WERI-Rb-1 (cell line): Measurements from ENCODE around the gene CFAP69.

Experiments
- DNase-seq: peaks from one replicate; pipeline ENCODE4 v3.0.0-alpha.2; 2020
- H3K27ac ChIP-seq: fragments of 250-450 bp; sonication (Bioruptor Pico); 2 replicates; pipeline ENCODE4 v1.5.1; 2020; ENCODE audit warnings: mild to moderate bottlenecking, moderate library complexity
- H3K27me3 ChIP-seq: fragments of 250-450 bp; sonication (Bioruptor Pico); 2 replicates; pipeline ENCODE4 v1.5.1; 2021; ENCODE audit warnings: mild to moderate bottlenecking, low read depth, moderate library complexity; ENCODE audit not compliant: insufficient read depth, severe bottlenecking
- H3K36me3 ChIP-seq: fragments of 250-450 bp; sonication (Bioruptor Pico); 2 replicates; pipeline ENCODE4 v1.5.1; 2020; ENCODE audit warnings: mild to moderate bottlenecking, moderate library complexity
- H3K4me3 ChIP-seq: 2 replicates; pipeline ENCODE4 v1.5.1; 2011; ENCODE audit warnings: low read depth, mild to moderate bottlenecking, control low read depth, low read length
- H3K9me3 ChIP-seq: fragments of 250-450 bp; sonication (Bioruptor Pico); 2 replicates; pipeline ENCODE4 v1.5.1; 2021; ENCODE audit warnings: mild to moderate bottlenecking, moderate library complexity; ENCODE audit not compliant: severe bottlenecking
- TF ChIP-seq, protein P1 (sequence below): IDR thresholded peaks from 2 replicates; pipeline ENCODE4 v1.5.1; 2011; ENCODE audit warnings: low read depth, mild to moderate bottlenecking, control low read depth, inconsistent platforms, low read length

The CFAP69 gene

DNA sequence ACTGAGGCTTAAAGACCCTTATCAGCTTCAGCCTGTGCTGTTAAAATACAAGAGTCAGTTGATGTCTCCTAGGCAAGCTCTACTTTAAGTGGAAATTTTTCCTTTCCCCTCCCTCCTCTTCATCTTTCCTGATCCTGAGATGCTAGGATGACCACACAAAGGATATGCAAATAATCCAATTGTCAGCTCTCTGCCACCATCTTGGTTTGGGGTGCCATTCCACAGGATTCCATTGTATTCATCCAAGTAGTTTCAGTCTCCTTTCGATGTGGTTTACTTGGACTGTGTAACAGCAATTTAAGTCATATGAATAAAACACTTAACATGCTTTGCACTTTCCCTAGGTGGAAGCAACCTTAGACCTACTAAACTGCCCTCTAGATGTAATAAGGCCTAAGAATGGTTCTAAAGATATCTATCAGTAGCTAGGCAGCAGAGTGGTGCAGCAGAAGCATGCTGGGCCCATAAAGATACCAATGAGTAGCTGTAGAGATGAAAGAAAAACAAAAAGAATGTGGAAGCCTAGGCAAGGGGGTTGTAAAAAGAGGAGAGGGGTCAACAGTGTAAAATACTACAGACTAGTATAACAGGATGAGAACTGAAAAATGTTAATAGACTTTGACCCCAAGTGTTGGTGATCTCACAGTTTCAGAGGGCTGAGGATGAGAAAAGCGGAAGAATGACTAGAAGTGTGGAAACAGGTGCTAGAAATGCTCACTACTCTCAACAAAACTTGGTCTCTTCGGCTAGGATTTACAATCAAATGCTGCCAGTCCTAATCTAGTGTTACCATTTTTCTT is 2.4 kb upstream of the CFAP69 start:
- no peaks in the 10 kb centered on the region for H3K27me3 ChIP-seq
- no peak for DNase-seq
- TF ChIP-seq, protein P1, sequence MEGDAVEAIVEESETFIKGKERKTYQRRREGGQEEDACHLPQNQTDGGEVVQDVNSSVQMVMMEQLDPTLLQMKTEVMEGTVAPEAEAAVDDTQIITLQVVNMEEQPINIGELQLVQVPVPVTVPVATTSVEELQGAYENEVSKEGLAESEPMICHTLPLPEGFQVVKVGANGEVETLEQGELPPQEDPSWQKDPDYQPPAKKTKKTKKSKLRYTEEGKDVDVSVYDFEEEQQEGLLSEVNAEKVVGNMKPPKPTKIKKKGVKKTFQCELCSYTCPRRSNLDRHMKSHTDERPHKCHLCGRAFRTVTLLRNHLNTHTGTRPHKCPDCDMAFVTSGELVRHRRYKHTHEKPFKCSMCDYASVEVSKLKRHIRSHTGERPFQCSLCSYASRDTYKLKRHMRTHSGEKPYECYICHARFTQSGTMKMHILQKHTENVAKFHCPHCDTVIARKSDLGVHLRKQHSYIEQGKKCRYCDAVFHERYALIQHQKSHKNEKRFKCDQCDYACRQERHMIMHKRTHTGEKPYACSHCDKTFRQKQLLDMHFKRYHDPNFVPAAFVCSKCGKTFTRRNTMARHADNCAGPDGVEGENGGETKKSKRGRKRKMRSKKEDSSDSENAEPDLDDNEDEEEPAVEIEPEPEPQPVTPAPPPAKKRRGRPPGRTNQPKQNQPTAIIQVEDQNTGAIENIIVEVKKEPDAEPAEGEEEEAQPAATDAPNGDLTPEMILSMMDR: no peak

DNA sequence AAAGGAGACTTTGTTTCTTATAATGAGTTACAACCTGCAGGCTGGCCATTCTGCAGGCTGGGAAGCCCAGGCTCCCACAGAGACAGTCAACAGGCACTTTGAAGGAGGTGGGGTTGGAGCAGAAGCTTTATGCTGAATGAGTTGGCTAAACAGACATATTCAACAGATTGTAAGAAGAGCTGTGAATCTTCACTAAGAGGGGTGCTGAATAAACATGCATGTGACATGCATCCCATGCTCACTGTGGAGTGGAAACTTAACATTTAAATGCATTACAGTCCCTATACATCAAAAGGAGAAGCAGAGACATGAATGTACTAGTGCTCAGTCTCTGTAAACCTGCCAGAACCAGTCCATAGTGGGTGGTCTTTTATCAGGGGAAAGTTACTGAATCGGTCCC is 1.4 kb upstream of the CFAP69 start:
- Histone ChIP-seq H3K9me3 (no peaks in the 10 kb centered on the region), H3K36me3 (no peaks in the 10 kb centered on the region; the same call in 1 of the 2 replicates), H3K4me3 (no peak overlapping the region), H3K27me3 (no peaks in the 10 kb centered on the region), H3K27ac (no peak overlapping the region)
- TF ChIP-seq, protein P1: no peak
- no peak for DNase-seq

More for the DNA sequence above, 2.4 kb upstream of the CFAP69 start:
- Histone ChIP-seq H3K36me3 (no peaks in the 10 kb centered on the region; the same call in 1 of the 2 replicates), H3K9me3 (no peaks in the 10 kb centered on the region), H3K27ac (no peak overlapping the region), H3K4me3 (no peak overlapping the region)

DNA sequence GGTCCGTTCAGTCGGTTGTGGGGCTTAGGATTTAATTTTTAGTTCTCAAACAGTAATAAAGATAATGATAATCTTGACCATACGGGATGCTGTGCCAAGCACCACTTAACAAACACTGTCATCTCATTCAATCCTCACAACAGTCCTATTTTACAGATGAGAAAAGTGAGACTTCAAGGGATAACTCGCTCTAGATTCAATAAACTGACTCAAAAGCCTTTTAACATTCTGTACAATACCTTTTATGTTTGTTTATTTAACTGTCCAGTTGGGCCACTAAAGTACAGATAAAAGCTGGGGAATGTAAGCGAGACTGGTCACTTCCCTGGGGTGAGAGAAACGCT is 437 bp upstream of the CFAP69 start:
- H3K4me3 ChIP-seq: peak overlapping the region; percentile 63
- H3K27ac ChIP-seq: peak overlapping the region; percentile 59
- TF ChIP-seq, protein P1: no peak
- no peaks in the 10 kb centered on the region for H3K9me3 ChIP-seq
- no peaks in the 10 kb centered on the region for H3K27me3 ChIP-seq
- no peaks in the 10 kb centered on the region; the same call in 1 of the 2 replicates for H3K36me3 ChIP-seq
- no peak for DNase-seq

DNA sequence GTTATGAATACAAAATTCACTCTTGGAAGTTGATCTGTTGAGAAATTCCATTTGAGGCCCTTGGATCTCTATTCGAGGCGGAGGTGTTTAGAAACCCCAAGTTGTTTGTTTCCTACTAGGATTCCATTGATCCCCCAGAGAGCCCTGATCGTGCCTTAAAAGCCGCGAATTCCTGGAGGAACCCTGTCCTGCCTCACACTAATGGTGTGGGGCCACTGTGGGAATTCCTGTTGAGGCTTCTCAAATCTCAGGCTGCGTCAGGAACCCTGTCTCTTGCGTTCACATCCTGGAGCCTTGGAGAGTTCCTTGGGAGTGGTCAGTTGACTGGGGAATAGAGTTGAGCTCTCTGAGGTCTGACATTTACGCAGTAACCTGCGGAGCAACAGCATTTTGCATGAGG is 1.2 kb downstream of the CFAP69 start:
- TF ChIP-seq, protein P1: no peak
- H3K4me3 ChIP-seq: no peak overlapping the region
- H3K36me3 ChIP-seq: no peaks in the 10 kb centered on the region; the same call in 1 of the 2 replicates
- H3K27me3 ChIP-seq: no peaks in the 10 kb centered on the region
- DNase-seq: no peak
- no peaks in the 10 kb centered on the region for H3K9me3 ChIP-seq
- no peak overlapping the region for H3K27ac ChIP-seq

DNA sequence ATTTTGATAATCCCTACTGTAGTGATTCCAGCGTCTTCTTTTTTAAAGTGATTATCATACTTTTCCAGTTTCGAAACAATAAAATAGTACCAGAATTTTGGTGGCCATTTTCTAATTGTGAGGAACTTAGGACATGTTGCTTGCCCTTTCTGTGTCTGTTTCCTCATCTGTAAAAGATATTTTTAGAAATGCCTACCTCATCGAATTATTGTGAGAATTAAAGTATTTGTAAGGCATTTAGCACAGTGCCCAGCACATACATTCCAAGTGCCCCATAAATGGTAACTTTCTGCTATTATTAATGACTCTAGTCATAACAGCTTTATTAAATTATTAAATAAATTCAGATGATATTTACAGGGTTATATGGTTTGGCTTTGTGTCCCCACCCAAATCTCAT is 3.7 kb downstream of the CFAP69 start:
- H3K4me3 ChIP-seq: no peak overlapping the region
- DNase-seq: no peak
- H3K9me3 ChIP-seq: no peaks in the 10 kb centered on the region

More for the DNA sequence above, 3.7 kb downstream of the CFAP69 start:
- TF ChIP-seq, protein P1: no peak
- Histone ChIP-seq H3K27ac (no peak overlapping the region), H3K36me3 (no peaks in the 10 kb centered on the region; the same call in 1 of the 2 replicates), H3K27me3 (no peaks in the 10 kb centered on the region)
